ENCODE measurements around the gene APC. TPM values are rescaled to one million over a fixed set of nuclear protein-coding genes. Genes with fewer than 3 reads are reported as not detected.

APC gene
- total RNA-seq, 1 experiment from 2014 or later, result 24.9 TPM

DNA sequence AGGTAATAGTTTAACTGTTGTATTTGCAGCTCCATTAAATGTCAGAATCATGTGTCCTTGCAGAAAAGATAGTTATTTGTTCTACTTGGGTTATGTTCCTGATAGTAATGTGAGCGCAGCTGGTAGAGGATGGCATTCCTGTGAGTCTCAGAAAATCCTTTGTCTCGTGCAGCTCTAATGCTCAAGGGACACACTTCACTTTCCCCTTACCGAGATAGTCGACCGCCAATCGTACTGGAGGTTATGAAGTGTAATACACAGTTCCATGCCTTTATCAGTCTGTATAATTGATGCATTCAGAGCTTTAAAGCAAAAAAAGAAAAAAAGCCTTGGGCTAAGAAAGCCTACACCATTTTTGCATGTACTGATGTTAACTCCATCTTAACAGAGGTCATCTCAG lies 63.2 kb downstream of the APC start:
- intact Hi-C loops (cut with micrococcal nuclease), result no loop called here
- Mint-ChIP-seq H3K4me1 (ENCODE audit: insufficient read depth, unreplicated experiment) (no peaks in the 10 kb centered on the region), H3K36me3 (ENCODE audit: insufficient read depth, unreplicated experiment) (peaks cover 17% of the 10 kb centered on the region), H3K4me3 (ENCODE audit: unreplicated experiment) (no peak overlapping the region), H3K27ac (ENCODE audit: low read depth, unreplicated experiment) (no peak overlapping the region), H3K9me3 (ENCODE audit: unreplicated experiment) (no peaks in the 10 kb centered on the region), H3K27me3 (ENCODE audit: insufficient read depth, unreplicated experiment) (no peaks in the 10 kb centered on the region)
- no TSS peak for BruUV-seq (replicated peaks)
- ChIA-PET POLR2A (no interaction called here), CTCF (interaction anchor here (0.7 to 1.1 kb wide), 3 partner anchors 47 to 287 kb away, joined by 3 to 5 read pairs (median 3); partner anchors contain the start of gene REEP5)
- TF ChIP-seq, protein P1, sequence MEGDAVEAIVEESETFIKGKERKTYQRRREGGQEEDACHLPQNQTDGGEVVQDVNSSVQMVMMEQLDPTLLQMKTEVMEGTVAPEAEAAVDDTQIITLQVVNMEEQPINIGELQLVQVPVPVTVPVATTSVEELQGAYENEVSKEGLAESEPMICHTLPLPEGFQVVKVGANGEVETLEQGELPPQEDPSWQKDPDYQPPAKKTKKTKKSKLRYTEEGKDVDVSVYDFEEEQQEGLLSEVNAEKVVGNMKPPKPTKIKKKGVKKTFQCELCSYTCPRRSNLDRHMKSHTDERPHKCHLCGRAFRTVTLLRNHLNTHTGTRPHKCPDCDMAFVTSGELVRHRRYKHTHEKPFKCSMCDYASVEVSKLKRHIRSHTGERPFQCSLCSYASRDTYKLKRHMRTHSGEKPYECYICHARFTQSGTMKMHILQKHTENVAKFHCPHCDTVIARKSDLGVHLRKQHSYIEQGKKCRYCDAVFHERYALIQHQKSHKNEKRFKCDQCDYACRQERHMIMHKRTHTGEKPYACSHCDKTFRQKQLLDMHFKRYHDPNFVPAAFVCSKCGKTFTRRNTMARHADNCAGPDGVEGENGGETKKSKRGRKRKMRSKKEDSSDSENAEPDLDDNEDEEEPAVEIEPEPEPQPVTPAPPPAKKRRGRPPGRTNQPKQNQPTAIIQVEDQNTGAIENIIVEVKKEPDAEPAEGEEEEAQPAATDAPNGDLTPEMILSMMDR (IDR thresholded peaks at IDR 0.05; ENCODE audit: unreplicated experiment), result no peak
- DNase-seq (ENCODE audit: unreplicated experiment), result no peak

DNA sequence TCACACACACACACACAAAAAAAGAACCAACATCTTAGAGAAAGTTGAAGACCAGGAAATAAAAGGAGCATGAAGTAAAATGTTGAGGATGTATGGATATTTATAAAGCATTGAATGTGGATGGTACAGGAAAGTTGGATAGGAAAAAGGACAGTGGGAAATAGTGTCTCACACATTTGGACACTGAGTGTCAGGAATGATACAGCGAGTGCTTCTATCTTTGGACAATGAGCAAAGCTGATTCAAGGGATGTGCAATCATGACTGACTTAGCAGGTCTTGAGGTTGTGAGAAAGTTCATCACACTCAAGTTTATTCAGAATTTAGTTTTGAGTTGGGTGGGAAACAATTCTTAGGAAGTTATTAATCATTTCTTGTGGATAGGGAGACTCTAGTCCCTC lies 73.3 kb downstream of the APC start:
- ChIA-PET POLR2A (no interaction called here), CTCF (no interaction called here)
- Mint-ChIP-seq H3K9me3 (ENCODE audit: unreplicated experiment) (no peaks in the 10 kb centered on the region), H3K4me1 (ENCODE audit: insufficient read depth, unreplicated experiment) (no peaks in the 10 kb centered on the region), H3K27me3 (ENCODE audit: insufficient read depth, unreplicated experiment) (no peaks in the 10 kb centered on the region), H3K36me3 (ENCODE audit: insufficient read depth, unreplicated experiment) (peaks cover 15% of the 10 kb centered on the region), H3K27ac (ENCODE audit: low read depth, unreplicated experiment) (no peak overlapping the region), H3K4me3 (ENCODE audit: unreplicated experiment) (no peak overlapping the region)
- TF ChIP-seq, protein P1 (IDR thresholded peaks at IDR 0.05; ENCODE audit: unreplicated experiment), result no peak
- intact Hi-C loops (cut with micrococcal nuclease), result no loop called here
- no peak for DNase-seq (ENCODE audit: unreplicated experiment)
- no TSS peak for BruUV-seq (replicated peaks)

DNA sequence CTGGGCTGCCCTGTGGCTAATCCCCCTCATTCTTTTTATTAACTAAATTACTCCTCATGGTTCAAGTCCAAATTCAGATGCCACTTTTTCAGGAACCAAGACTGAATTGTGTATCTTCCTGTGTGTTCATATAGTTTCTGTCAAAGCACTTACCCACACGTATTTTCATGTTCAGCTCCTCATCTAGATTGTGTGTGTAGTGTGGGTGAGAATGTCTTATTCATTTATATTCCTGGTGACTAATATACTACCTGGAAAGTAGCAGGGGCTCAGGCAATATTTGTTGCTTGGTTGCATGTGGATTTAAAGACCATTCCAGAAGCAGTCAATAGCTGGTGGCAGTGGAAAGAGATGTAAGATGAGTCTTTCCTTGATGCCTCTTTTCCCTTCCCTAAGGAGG lies 74.9 kb downstream of the APC start:
- intact Hi-C loops (cut with micrococcal nuclease), result no loop called here
- POLR2A ChIA-PET, result no interaction called here
- no peaks in the 10 kb centered on the region for H3K4me1 Mint-ChIP-seq (ENCODE audit: insufficient read depth, unreplicated experiment)
- no TSS peak for BruUV-seq (replicated peaks)
- peaks cover 20% of the 10 kb centered on the region for H3K36me3 Mint-ChIP-seq (ENCODE audit: insufficient read depth, unreplicated experiment)
- H3K27me3 Mint-ChIP-seq (ENCODE audit: insufficient read depth, unreplicated experiment), result no peaks in the 10 kb centered on the region
- DNase-seq (ENCODE audit: unreplicated experiment), result no peak
- CTCF ChIA-PET, result interaction anchor here (0.6 to 0.9 kb wide), 2 partner anchors 181 to 260 kb away, joined by 3 to 4 read pairs; no protein-coding TSS in a partner anchor
- H3K27ac Mint-ChIP-seq (ENCODE audit: low read depth, unreplicated experiment), result no peak overlapping the region
- no peaks in the 10 kb centered on the region for H3K9me3 Mint-ChIP-seq (ENCODE audit: unreplicated experiment)
- no peak overlapping the region for H3K4me3 Mint-ChIP-seq (ENCODE audit: unreplicated experiment)
- TF ChIP-seq, protein P1 (IDR thresholded peaks at IDR 0.05; ENCODE audit: unreplicated experiment), result no peak

DNA sequence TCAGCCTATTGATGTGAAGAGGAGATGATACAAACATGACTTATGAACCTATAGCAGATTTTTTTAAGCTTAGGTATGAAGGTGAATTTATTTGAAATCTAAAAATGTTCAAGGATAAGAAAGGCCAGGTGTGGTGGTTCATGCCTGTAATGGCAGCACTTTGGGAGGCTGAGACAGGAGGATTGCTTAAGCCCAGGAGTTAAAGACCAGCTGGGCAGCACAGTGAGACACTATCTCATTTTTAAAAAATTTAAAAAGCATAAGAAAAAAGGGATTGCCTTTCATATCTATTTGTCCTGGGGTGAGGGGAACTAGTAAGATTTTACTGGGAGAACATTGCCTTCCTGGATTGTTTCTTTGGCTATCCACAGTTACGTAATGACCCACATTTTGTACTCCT lies 82.6 kb downstream of the APC start:
- BruUV-seq (replicated peaks), result no TSS peak
- Mint-ChIP-seq H3K27me3 (ENCODE audit: insufficient read depth, unreplicated experiment) (no peaks in the 10 kb centered on the region), H3K36me3 (ENCODE audit: insufficient read depth, unreplicated experiment) (peaks cover 38% of the 10 kb centered on the region), H3K9me3 (ENCODE audit: unreplicated experiment) (no peaks in the 10 kb centered on the region), H3K27ac (ENCODE audit: low read depth, unreplicated experiment) (no peak overlapping the region), H3K4me3 (ENCODE audit: unreplicated experiment) (no peak overlapping the region), H3K4me1 (ENCODE audit: insufficient read depth, unreplicated experiment) (no peaks in the 10 kb centered on the region)
- POLR2A ChIA-PET, result no interaction called here
- TF ChIP-seq, protein P1 (IDR thresholded peaks at IDR 0.05; ENCODE audit: unreplicated experiment), result no peak
- DNase-seq (ENCODE audit: unreplicated experiment), result no peak
- intact Hi-C loops (cut with micrococcal nuclease), result no loop called here
- CTCF ChIA-PET, result no interaction called here
